Activated naive CD4-positive, alpha-beta T cell treated with anti-CD3 and anti-CD28 coated beads, Interleukin-2, amount 10 ng/mL, durations not matched to agents 7 days and 5 days (primary cell): ENCODE measurements around the gene OR11A1.

Experiments
- CTCF ChIA-PET: fragments of 350-600 bp; sonication (Branson Sonifier 250); formaldehyde crosslinking; loops from one replicate; lab custom pipeline; 2021; ENCODE audit warnings: antibody characterized with exemption; lab: Charles Lee
- DNase-seq: peaks from one replicate; pipeline ENCODE4 v3.0.0-alpha.2; 2020
- H3K27ac Mint-ChIP-seq: one replicate; pipeline ENCODE4 v1.8.0; 2021; ENCODE audit warnings: mild to moderate bottlenecking, moderate library complexity, mixed read lengths
- H3K27me3 Mint-ChIP-seq: one replicate; pipeline ENCODE4 v1.8.0; 2021; ENCODE audit warnings: mild to moderate bottlenecking, mixed read lengths
- H3K36me3 Mint-ChIP-seq: one replicate; pipeline ENCODE4 v1.8.0; 2021; ENCODE audit warnings: mixed read lengths
- H3K4me1 Mint-ChIP-seq: one replicate; pipeline ENCODE4 v1.8.0; 2021; ENCODE audit warnings: mixed read lengths
- H3K4me3 Mint-ChIP-seq: one replicate; pipeline ENCODE4 v1.8.0; 2021; ENCODE audit warnings: mild to moderate bottlenecking, moderate library complexity, mixed read lengths
- H3K9me3 Mint-ChIP-seq: one replicate; pipeline ENCODE4 v1.8.0; 2021; ENCODE audit warnings: mixed read lengths

Gene OR11A1

DNA sequence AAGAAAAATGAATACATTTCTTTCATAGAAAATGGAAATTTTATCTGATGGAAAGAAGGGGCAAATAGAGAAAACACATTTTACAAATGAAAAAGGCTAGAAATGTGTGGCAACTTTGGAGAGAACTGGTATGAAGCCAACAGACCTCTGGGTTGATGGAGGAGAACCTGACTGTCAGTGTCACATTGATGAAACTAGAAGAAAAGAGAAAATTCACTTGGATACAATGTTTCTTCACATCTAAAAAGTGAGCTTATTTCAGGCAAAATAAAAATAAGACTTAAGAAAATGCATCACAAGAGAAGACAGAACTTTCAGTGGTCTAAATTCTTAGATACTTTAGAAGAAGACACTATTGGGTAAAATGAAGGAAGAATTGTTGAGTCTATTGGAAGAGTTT, 61.5 kb downstream of the OR11A1 start, which contains the start of gene OR12D2:
TSS of gene OR12D2 (plus strand) at position 301 of the 400 bp plus-strand sequence. CDS start 1,069 bp downstream, outside the sequence.
- CTCF ChIA-PET = no interaction called here
- peaks cover 8% of the 10 kb centered on the region for H3K27me3 Mint-ChIP-seq
- H3K36me3 Mint-ChIP-seq = no peaks in the 10 kb centered on the region
- H3K4me3 Mint-ChIP-seq = no peak within 1 kb of the TSS
- no peak for DNase-seq
- no peak within 1 kb of the TSS for H3K27ac Mint-ChIP-seq
- H3K9me3 Mint-ChIP-seq = no peaks in the 10 kb centered on the region
- H3K4me1 Mint-ChIP-seq = no peaks in the 10 kb centered on the region

- Mint-ChIP-seq H3K9me3 (no peaks in the 10 kb centered on the region), H3K27me3 (peaks cover 8% of the 10 kb centered on the region), H3K4me3 (no peak overlapping the region), H3K4me1 (no peaks in the 10 kb centered on the region), H3K36me3 (no peaks in the 10 kb centered on the region), H3K27ac (no peak overlapping the region)
- CTCF ChIA-PET = no interaction called here
- no peak for DNase-seq
Observed at GRCh38 chr6:29388533-29388932, 68.3 kb downstream of the OR11A1 start.

DNA sequence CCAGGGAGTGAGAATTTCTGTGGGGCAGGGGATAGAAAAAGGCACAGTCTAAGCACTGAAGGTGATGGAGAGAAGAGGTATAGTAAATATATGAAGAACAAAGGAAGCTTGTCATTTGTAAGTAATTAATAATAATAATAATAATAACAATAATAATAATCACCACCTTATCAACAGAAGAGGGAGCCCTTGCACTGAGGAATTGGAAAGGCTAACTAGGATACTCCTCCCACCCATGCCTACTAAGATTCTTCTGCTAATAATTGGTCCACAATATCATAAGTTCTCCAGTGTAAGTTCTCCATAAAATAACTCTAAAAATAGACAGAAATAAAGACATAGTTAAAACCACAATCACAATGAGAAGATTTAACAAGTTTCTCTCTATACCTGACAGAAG, 80.9 kb downstream of the OR11A1 start:
- peaks cover 9% of the 10 kb centered on the region for H3K27me3 Mint-ChIP-seq
- DNase-seq = no peak
- no peaks in the 10 kb centered on the region for H3K36me3 Mint-ChIP-seq
- H3K9me3 Mint-ChIP-seq = no peaks in the 10 kb centered on the region
- no peaks in the 10 kb centered on the region for H3K4me1 Mint-ChIP-seq
- CTCF ChIA-PET = no interaction called here
- no peak overlapping the region for H3K4me3 Mint-ChIP-seq
- no peak overlapping the region for H3K27ac Mint-ChIP-seq
